Keratinocyte (primary cell): ENCODE data around the gene AFAP1L1.

Experiments used
- CTCF ChIP-seq, 3 experiments: IDR thresholded peaks in 1 of 3; conservative IDR thresholded peaks in 1 of 3; optimal IDR thresholded peaks in 1 of 3; 2 replicates in 2 of 3; 3 replicates in 1 of 3; pipeline versions ENCODE3 to v1.5.1; 2011; ENCODE audit warnings: low read length in 3 of 3, mild to moderate bottlenecking in 3 of 3, moderate library complexity in 2 of 3, control low read depth in 1 of 3, inconsistent platforms in 1 of 3; ENCODE audit not compliant: insufficient read depth in 2 of 3; ENCODE audit errors: extremely low read depth in 1 of 3
- EZH2 ChIP-seq: IDR thresholded peaks from one replicate; pipeline ENCODE4 v1.6.1; 2012; ENCODE audit warnings: inconsistent platforms, mild to moderate bottlenecking, low read length, moderate library complexity

DNA sequence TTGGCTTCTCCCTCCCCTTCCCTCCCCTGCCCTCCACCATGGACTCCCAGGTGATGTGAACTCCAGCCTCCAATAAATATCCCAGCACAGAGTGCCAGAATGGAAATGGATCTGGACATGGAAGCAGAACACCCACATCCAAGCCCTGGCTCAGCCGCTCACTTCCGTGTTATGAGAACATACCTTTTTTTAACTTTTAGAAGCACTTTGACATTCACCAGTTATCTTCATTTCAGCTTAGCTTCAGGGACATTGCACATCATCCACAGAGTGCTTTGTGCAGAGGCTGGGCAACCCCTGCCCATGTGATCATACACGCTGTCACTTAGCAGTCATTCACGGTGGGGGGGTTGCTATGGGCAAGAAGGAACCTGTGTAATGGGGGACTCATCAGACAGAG lies 9.1 kb downstream of the AFAP1L1 start:
- TF ChIP-seq CTCF (optimal IDR thresholded peaks at IDR 0.05 in 1 of 3, IDR thresholded peaks at IDR 0.05 in 1 of 3, conservative IDR thresholded peaks at IDR 0.05 in 1 of 3; ENCODE audit: extremely low read depth in 1 of 3, insufficient read depth in 2 of 3, low read length in 3 of 3), result no peak
- TF ChIP-seq EZH2, result no peak
